ENCODE measurements around the gene SLC6A8. TPM values are rescaled to one million over a fixed set of nuclear protein-coding genes. Genes with fewer than 3 reads are reported as not detected.

Gene SLC6A8
- total RNA-seq, 1 experiment from 2014 or later = 45.3 TPM

- Histone ChIP-seq H3K36me3 (ENCODE audit: low read depth, low read length) (peaks cover 6% of the 10 kb centered on the region; the same call in 1 of the 2 replicates), H3K9me3 (ENCODE audit: low read length) (no peaks in the 10 kb centered on the region), H3K4me2 (ENCODE audit: low read length) (no peak overlapping the region), H3K4me1 (ENCODE audit: insufficient read depth, low read length) (peaks cover 9% of the 10 kb centered on the region), H3K4me3 (ENCODE audit: low read length) (no peak overlapping the region), H3K9ac (ENCODE audit: low read length) (no peak overlapping the region), H3F3A (ENCODE audit: low read length, unreplicated experiment) (peaks cover 2% of the 10 kb centered on the region), H3K27me3 (ENCODE audit: low read length) (no peaks in the 10 kb centered on the region), H2AFZ (ENCODE audit: low read length) (no peak overlapping the region), H3K9me2 (replicated peaks; ENCODE audit: low read length) (no peaks in the 10 kb centered on the region), H3K27ac (ENCODE audit: low read length) (no peak overlapping the region), H3K79me2 (ENCODE audit: low read length) (peaks cover 6% of the 10 kb centered on the region; the same call in 1 of the 2 replicates), H4K20me1 (ENCODE audit: low read length) (no peaks in the 10 kb centered on the region)
- ATAC-seq (no peak), DNase-seq (no peak)
- POLR2A ChIA-PET (ENCODE audit: unreplicated experiment) = no interaction called here
- CTCF ChIA-PET = no interaction called here
- no TSS peak for BruUV-seq (replicated peaks)
- intact Hi-C loops (cut with micrococcal nuclease) = no loop called here
- TF ChIP-seq EZH2phosphoT487 (IDR thresholded peaks at IDR 0.05; ENCODE audit: borderline replicate concordance, low read length) = no peak
- TF ChIP-seq EZH2 (IDR thresholded peaks at IDR 0.05; ENCODE audit: low read length, unreplicated experiment) = no peak
- no peak for TF ChIP-seq CTCF (conservative IDR thresholded peaks at IDR 0.05; ENCODE audit: low read depth, low read length)
Measured at GRCh38 chrX:153736871-153737441, 49.2 kb downstream of the SLC6A8 start.

- intact Hi-C loops (cut with micrococcal nuclease) = no loop called here
- Histone ChIP-seq H3F3A (ENCODE audit: low read length, unreplicated experiment) (no peaks in the 10 kb centered on the region), H3K9me2 (replicated peaks; ENCODE audit: low read length) (no peaks in the 10 kb centered on the region), H3K36me3 (ENCODE audit: low read depth, low read length) (peaks cover 6% of the 10 kb centered on the region; the same call in 1 of the 2 replicates), H3K79me2 (ENCODE audit: low read length) (peaks cover 4% of the 10 kb centered on the region; the same call in 1 of the 2 replicates), H3K4me3 (ENCODE audit: low read length) (no peak overlapping the region), H4K20me1 (ENCODE audit: low read length) (no peaks in the 10 kb centered on the region), H3K9ac (ENCODE audit: low read length) (no peak overlapping the region), H3K27ac (ENCODE audit: low read length) (no peak overlapping the region), H3K9me3 (ENCODE audit: low read length) (no peaks in the 10 kb centered on the region), H2AFZ (ENCODE audit: low read length) (no peak overlapping the region), H3K4me2 (ENCODE audit: low read length) (no peak overlapping the region), H3K4me1 (ENCODE audit: insufficient read depth, low read length) (no peaks in the 10 kb centered on the region), H3K27me3 (ENCODE audit: low read length) (no peaks in the 10 kb centered on the region)
- TF ChIP-seq EZH2 (IDR thresholded peaks at IDR 0.05; ENCODE audit: low read length, unreplicated experiment) (no peak), CTCF (conservative IDR thresholded peaks at IDR 0.05; ENCODE audit: low read depth, low read length) (no peak), EZH2phosphoT487 (IDR thresholded peaks at IDR 0.05; ENCODE audit: borderline replicate concordance, low read length) (no peak)
- ChIA-PET POLR2A (ENCODE audit: unreplicated experiment) (no interaction called here), CTCF (no interaction called here)
- ATAC-seq (no peak), DNase-seq (no peak)
- no TSS peak for BruUV-seq (replicated peaks)
Measured at GRCh38 chrX:153738056-153738605, 50.4 kb downstream of the SLC6A8 start.

- BruUV-seq (replicated peaks) = no TSS peak
- H3K4me1 ChIP-seq (ENCODE audit: insufficient read depth, low read length) = no peaks in the 10 kb centered on the region
- H3K27ac ChIP-seq (ENCODE audit: low read length) = no peak overlapping the region
- H3K9me2 ChIP-seq (replicated peaks; ENCODE audit: low read length) = no peaks in the 10 kb centered on the region
- H3K9me3 ChIP-seq (ENCODE audit: low read length) = no peaks in the 10 kb centered on the region
- no peaks in the 10 kb centered on the region for H3K27me3 ChIP-seq (ENCODE audit: low read length)
- no peak overlapping the region for H3K4me2 ChIP-seq (ENCODE audit: low read length)
- no peak overlapping the region for H2AFZ ChIP-seq (ENCODE audit: low read length)
- H3K4me3 ChIP-seq (ENCODE audit: low read length) = no peak overlapping the region
- no peaks in the 10 kb centered on the region for H3K79me2 ChIP-seq (ENCODE audit: low read length)
- intact Hi-C loops (cut with micrococcal nuclease) = no loop called here
- no peaks in the 10 kb centered on the region for H4K20me1 ChIP-seq (ENCODE audit: low read length)
- no peaks in the 10 kb centered on the region for H3F3A ChIP-seq (ENCODE audit: low read length, unreplicated experiment)
- ATAC-seq = no peak
- peaks cover 5% of the 10 kb centered on the region; the same call in 1 of the 2 replicates for H3K36me3 ChIP-seq (ENCODE audit: low read depth, low read length)
- no peak for TF ChIP-seq CTCF (conservative IDR thresholded peaks at IDR 0.05; ENCODE audit: low read depth, low read length)
- TF ChIP-seq EZH2phosphoT487 (IDR thresholded peaks at IDR 0.05; ENCODE audit: borderline replicate concordance, low read length) = no peak
- TF ChIP-seq EZH2 (IDR thresholded peaks at IDR 0.05; ENCODE audit: low read length, unreplicated experiment) = no peak
- no peak for DNase-seq
- POLR2A ChIA-PET (ENCODE audit: unreplicated experiment) = no interaction called here
- CTCF ChIA-PET = no interaction called here
- no peak overlapping the region for H3K9ac ChIP-seq (ENCODE audit: low read length)
Measured at GRCh38 chrX:153739754-153740486, 52.2 kb downstream of the SLC6A8 start.
